ENCODE data around the gene AANAT. TPM values are rescaled to one million over a fixed set of nuclear protein-coding genes. Genes with fewer than 3 reads are reported as not detected.

The AANAT gene
- total RNA-seq, 2 experiments from 2014 or later, result not detected

DNA sequence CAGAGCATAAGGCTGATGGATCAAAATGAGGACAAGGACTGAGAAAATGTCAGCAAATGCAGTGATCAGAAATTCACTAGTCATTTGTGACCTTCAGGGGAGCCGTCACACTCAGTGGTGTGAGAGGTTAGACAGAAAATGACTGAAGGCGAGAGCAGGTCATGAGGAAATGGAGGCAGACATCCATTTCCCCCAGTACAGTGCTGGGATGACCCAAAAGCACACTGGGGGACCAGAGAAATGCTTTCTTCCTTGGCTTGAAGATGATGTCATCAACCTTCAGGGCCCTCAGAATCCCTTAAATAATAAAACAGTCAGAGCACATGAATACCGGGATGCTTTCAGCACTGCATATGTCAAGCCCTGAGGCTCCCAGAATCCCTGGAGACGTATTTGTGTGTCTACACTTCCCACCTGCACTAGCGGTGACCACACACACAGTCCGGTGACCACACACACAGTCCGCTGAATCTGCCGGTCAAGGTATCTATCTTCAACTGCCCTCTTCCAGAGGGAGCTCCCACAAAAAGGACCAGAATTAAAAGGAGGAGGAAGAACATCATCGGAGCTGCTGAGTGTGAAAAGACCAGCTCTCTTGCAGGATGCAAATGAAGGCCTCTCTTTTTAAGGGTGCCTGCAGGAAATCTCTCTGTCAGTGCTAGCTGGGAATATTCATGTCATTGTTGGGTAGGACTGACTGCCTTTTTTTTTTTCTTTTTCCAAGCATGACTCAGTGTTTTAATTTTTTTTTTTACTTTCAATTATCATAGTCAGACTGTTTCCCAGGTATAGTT, 22.7 kb upstream of the AANAT start:
- ChIA-PET CTCF (interaction anchor here (0.6 to 2.5 kb wide), 7 partner anchors 10 to 1159 kb away, joined by 3 to 9 read pairs (median 3); partner anchors contain the start of genes CDK3 and SPHK1), POLR2A (interaction anchor here (0.6 to 0.7 kb wide), 3 partner anchors 10 to 567 kb away, joined by 3 to 6 read pairs (median 3); no protein-coding TSS in a partner anchor)
- intact Hi-C loops (cut with micrococcal nuclease), result loop anchor here (5.0 kb wide), 1 partner anchor 37 kb away; no protein-coding TSS in a partner anchor
- Mint-ChIP-seq H3K27ac (peak overlapping the region; percentile 2), H3K4me3 (no peak overlapping the region), H3K36me3 (no peaks in the 10 kb centered on the region), H3K4me1 (ENCODE audit: low read depth) (peaks cover 73% of the 10 kb centered on the region), H3K27me3 (no peaks in the 10 kb centered on the region), H3K9me3 (no peaks in the 10 kb centered on the region)
- no peak for DNase-seq

DNA sequence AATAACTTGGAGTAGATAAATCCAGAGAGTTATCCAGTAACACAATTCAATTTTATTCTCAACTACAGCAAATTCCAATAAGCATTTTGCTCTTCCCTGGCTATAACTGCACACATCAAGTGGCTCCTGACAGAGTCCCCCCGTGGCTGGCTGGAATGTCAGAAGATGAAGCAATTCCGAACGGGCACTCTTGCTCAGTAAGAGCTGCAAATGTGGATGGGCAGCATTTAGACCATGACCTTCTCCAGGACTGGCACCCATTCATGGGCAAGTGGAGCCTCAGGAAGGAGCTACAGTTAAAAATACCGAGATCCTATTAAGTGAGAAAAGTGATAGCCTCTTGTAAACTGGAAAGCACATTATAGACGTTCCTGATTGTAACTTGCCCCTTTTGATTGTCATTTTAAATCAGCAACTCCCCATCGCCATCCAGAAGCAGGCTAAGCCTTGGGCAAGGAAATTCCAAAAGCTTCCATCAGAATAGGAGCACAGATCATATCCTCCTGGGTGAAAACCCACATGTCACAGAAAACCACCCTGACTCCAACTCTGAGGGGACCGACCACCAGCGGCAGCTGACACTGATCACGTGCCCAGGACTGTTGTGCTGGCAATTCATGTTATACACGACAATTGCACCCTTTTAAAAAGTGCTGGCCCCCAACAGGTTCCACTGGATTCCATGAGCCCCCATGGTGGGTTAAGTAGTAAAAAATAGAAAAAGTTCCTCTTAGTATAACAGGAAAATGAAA, 21.5 kb upstream of the AANAT start:
- H3K27ac Mint-ChIP-seq, result no peak overlapping the region
- H3K36me3 Mint-ChIP-seq, result no peaks in the 10 kb centered on the region
- H3K4me3 Mint-ChIP-seq, result no peak overlapping the region
- H3K4me1 Mint-ChIP-seq (ENCODE audit: low read depth), result peaks cover 80% of the 10 kb centered on the region
- POLR2A ChIA-PET, result interaction anchor here (0.7 kb wide), 1 partner anchor 12 kb away, joined by 3 read pairs; no protein-coding TSS in a partner anchor
- DNase-seq, result no peak
- intact Hi-C loops (cut with micrococcal nuclease), result loop anchor here (5.0 kb wide), 1 partner anchor 39 kb away; no protein-coding TSS in a partner anchor
- H3K9me3 Mint-ChIP-seq, result no peaks in the 10 kb centered on the region
- CTCF ChIA-PET, result interaction anchor here (0.7 to 1.2 kb wide), 5 partner anchors 11 to 1157 kb away, joined by 3 read pairs; partner anchors contain the start of gene CDK3
- H3K27me3 Mint-ChIP-seq, result no peaks in the 10 kb centered on the region

DNA sequence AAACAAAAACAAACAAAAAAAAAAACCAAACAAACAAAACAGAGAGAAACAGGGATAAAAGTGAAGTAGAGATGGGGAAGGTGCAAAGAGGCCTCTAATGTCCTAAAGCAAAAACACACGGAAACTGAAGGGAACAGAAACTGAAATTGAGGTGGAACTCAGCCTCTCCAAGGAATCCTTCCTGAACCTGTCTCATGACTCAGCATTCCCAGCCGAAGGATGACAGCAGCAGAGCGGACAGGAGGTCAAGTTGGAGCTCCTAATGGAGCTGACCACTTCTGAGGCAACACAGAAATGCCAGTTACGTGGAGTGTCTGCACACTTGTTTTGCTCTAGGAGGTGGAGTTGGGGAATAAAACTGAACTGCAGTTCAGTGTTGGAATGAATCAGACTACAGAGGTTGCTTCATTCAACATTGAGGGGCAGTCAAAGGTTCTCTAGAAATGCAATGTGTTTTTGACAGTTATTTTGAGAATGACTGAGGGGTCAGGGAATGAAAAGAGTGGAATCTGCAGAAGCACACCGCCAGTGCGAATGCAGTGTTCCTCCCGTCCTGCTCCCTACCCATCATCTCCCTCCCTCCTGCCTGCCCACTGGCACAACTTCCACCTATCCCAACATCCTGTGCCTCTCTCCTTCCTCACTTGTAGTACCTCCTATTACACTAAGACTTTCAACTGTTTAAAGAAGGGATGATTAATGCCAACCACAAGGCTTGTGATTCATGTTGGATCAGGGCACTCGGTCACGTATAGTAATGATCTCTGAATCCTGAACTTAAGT, 20.8 kb upstream of the AANAT start:
- CTCF ChIA-PET, result interaction anchor here (1.0 kb wide), 1 partner anchor 11 kb away, joined by 3 read pairs; no protein-coding TSS in a partner anchor
- intact Hi-C loops (cut with micrococcal nuclease), result loop anchor here (5.0 kb wide), 1 partner anchor 39 kb away; no protein-coding TSS in a partner anchor
- Mint-ChIP-seq H3K27ac (peak overlapping the region; percentile 43), H3K9me3 (no peaks in the 10 kb centered on the region), H3K4me1 (ENCODE audit: low read depth) (peaks cover 82% of the 10 kb centered on the region), H3K27me3 (no peaks in the 10 kb centered on the region), H3K36me3 (no peaks in the 10 kb centered on the region), H3K4me3 (no peak overlapping the region)
- POLR2A ChIA-PET, result no interaction called here
- DNase-seq, result peak; percentile 24

DNA sequence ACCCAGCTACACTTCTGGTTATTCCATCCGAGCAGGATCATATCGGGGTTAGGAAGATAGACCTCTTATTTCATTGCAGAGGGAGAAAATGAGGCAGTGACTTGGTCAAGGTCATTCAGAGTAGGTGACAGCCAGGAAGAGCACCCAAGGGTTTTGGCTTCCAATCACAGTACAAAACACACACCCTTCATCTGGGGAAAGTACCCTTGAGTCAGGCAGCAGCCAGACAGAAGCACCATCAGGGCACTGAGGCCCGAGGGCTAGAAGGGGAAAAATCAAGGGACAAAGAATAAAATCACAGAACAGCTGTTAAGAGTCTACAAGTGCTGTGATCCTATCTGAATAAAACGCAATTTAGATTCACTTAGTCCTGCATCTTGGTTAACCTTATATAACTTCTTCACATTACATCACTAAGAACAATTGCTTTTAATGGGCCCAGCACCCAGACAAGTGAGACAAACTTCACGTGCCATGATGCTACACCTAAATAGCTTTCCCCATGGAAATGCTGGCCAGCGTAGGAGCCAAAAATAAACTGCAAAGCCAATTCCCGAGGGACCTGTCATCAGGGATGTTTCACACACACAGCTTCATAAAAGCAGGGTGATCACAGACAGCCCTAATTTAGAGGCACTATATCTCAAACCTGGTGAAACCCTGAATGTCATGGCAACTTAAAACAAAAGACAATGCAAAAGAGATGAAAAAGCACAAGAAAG, 19.3 kb upstream of the AANAT start:
- intact Hi-C loops (cut with micrococcal nuclease), result loop anchor here (5.0 kb wide), 1 partner anchor 41 kb away; no protein-coding TSS in a partner anchor
- H3K9me3 Mint-ChIP-seq, result no peaks in the 10 kb centered on the region
- CTCF ChIA-PET, result interaction anchor here (0.6 to 5.1 kb wide), 2 partner anchors 50 to 63 kb away, joined by 3 to 16 read pairs; no protein-coding TSS in a partner anchor
- peak; percentile 47 for DNase-seq
- H3K27ac Mint-ChIP-seq, result no peak overlapping the region
- H3K4me3 Mint-ChIP-seq, result no peak overlapping the region
- no peaks in the 10 kb centered on the region for H3K27me3 Mint-ChIP-seq
- H3K4me1 Mint-ChIP-seq (ENCODE audit: low read depth), result peaks cover 74% of the 10 kb centered on the region
- POLR2A ChIA-PET, result no interaction called here
- H3K36me3 Mint-ChIP-seq, result no peaks in the 10 kb centered on the region

DNA sequence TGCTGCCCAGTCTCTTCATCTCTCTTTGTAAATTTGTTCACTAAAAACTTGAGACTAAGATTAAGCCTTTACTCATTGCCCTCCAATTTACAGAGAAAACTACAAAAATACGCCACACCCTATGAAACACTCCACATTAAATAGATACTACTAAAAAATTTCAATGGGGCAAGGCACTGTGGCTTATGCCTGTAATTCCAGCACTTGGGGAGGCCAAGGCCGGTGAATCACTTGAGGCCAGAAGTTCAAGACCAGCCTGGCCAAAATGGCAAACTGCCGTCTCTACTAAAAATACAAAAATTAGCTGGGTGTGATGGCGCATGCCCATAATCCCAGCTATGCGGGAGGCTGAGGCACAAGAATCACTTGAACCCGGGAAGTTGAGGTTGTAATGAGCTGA, 18.3 kb upstream of the AANAT start:
- H3K4me3 Mint-ChIP-seq, result no peak overlapping the region
- H3K27me3 Mint-ChIP-seq, result no peaks in the 10 kb centered on the region
- DNase-seq, result no peak
- POLR2A ChIA-PET, result no interaction called here
- H3K4me1 Mint-ChIP-seq (ENCODE audit: low read depth), result peaks cover 69% of the 10 kb centered on the region
- CTCF ChIA-PET, result interaction anchor here (0.8 to 5.1 kb wide), 4 partner anchors 51 to 304 kb away, joined by 3 to 16 read pairs (median 3); no protein-coding TSS in a partner anchor
- intact Hi-C loops (cut with micrococcal nuclease), result loop anchor here (5.0 kb wide), 1 partner anchor 42 kb away; no protein-coding TSS in a partner anchor
- no peaks in the 10 kb centered on the region for H3K36me3 Mint-ChIP-seq
- H3K27ac Mint-ChIP-seq, result no peak overlapping the region
- no peaks in the 10 kb centered on the region for H3K9me3 Mint-ChIP-seq

DNA sequence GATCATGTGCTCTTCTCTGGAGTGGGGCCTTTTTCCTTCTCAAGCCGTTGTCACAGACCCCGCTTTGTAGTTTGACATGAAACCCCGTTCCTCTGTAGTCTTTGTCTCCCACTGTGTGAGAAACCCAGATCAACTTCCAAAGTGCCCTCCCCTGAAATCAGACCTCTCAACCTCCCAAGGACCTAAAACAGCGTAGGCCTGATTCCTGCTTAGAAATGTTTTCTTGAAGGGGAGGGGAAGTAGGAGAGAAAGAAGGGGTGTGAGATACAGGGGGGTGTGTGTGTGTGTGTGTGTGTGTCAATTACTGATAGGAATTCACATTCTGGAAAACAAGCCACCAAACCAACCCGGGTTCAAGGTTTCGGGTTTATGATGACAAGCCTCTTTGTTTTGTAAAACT, 15.9 kb upstream of the AANAT start:
- POLR2A ChIA-PET, result no interaction called here
- intact Hi-C loops (cut with micrococcal nuclease), result loop anchor here (5.0 kb wide), 2 partner anchors 51 to 66 kb away; partner anchors contain the start of gene RHBDF2
- H3K9me3 Mint-ChIP-seq, result no peaks in the 10 kb centered on the region
- peak overlapping the region; percentile 83 for H3K4me3 Mint-ChIP-seq
- DNase-seq, result no peak
- H3K4me1 Mint-ChIP-seq (ENCODE audit: low read depth), result peaks cover 46% of the 10 kb centered on the region
- H3K27me3 Mint-ChIP-seq, result no peaks in the 10 kb centered on the region
- H3K36me3 Mint-ChIP-seq, result no peaks in the 10 kb centered on the region
- CTCF ChIA-PET, result interaction anchor here (2.2 to 5.1 kb wide), 3 partner anchors 16 to 67 kb away, joined by 8 to 16 read pairs (median 12); partner anchors contain the start of genes AANAT and SPHK1
- no peak overlapping the region for H3K27ac Mint-ChIP-seq

DNA sequence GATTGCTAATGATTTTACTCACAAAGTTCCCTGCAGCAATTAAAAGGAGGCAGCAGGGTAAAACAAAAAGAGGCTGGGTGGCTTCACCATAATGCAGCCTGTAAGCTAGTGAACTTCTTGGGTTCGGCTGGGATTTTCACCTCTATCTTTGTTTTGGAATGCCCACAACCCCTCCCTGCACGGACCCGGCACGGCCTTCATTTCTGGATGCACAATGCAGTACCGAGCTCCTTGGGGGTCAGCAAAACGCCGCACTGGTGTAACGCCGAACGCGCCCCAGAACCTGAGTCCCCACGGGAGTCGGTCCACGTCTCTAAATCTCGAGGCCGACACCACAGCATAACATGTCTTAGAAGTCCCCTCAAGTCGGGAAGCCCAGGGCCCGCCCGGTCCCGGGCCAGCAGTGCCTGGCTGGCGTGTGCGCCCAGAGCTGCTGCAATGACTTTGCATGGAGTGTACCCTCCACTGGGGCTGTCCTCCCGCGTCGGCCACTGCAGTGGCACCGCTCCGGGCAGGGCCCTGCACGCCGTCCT, 15.2 kb upstream of the AANAT start:
- H3K36me3 Mint-ChIP-seq, result no peaks in the 10 kb centered on the region
- peak; percentile 39 for DNase-seq
- H3K27me3 Mint-ChIP-seq, result no peaks in the 10 kb centered on the region
- peaks cover 39% of the 10 kb centered on the region for H3K4me1 Mint-ChIP-seq (ENCODE audit: low read depth)
- CTCF ChIA-PET, result interaction anchor here (1.1 to 5.1 kb wide), 6 partner anchors 10 to 67 kb away, joined by 3 to 16 read pairs (median 6); partner anchors contain the start of genes AANAT and SPHK1
- H3K27ac Mint-ChIP-seq, result no peak overlapping the region
- POLR2A ChIA-PET, result no interaction called here
- peak overlapping the region; percentile 83 for H3K4me3 Mint-ChIP-seq
- intact Hi-C loops (cut with micrococcal nuclease), result loop anchor here (5.0 kb wide), 2 partner anchors 50 to 65 kb away; partner anchors contain the start of gene RHBDF2
- H3K9me3 Mint-ChIP-seq, result no peaks in the 10 kb centered on the region

DNA sequence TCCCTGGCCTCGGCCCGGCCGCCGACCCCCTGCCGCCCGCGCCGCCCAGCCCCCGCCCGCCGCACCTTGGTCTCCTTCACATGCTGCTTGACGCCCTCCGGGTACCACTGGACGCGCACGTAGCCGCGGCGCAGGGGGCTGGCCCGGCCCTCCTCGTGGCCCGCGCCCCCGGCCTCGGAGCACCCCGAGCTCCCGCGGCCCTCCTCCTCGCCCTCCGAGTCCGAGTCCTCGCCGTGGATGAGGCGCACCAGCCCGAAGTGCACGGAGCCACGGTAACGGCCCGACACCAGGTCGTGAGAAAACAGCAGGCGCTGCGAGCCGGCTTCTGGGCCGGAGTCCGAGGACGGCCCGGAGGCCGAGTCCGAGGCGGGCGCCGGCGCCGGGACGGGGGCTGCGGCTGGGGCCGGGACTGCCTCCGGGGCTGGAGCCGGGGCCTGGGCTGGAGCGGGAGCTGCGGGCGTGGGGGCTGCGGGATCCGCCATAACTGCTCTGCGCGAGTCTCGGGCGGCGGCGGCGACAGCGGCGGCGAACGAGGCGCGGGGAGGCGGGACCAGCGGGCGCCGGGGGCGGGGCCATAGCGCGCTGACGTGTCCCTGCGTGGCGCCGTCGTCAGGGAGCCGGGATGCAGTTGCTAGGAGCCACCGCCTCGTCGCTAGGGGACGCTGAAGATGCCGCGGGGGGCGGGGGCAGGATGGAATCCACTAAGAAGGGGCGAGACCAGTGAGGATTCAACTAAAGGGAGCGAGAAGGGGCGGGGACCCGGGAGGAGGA, 14.6 kb upstream of the AANAT start, which contains the start of gene UBE2O:
Gene UBE2O (minus strand): TSS at position 493 of the 771 bp plus-strand sequence. CDS start 11 bp downstream, at position 482.
- ChIA-PET CTCF (interaction anchor here (0.6 to 5.1 kb wide), 14 partner anchors 9 to 229 kb away, joined by 3 to 16 read pairs (median 5); partner anchors contain the start of genes AANAT, RHBDF2 and SPHK1), POLR2A (no interaction called here)
- peak; percentile 94 for DNase-seq
- Mint-ChIP-seq H3K4me1 (ENCODE audit: low read depth) (peaks cover 33% of the 10 kb centered on the region), H3K27ac (no peak within 1 kb of the TSS), H3K27me3 (no peaks in the 10 kb centered on the region), H3K36me3 (no peaks in the 10 kb centered on the region), H3K4me3 (peak within 1 kb of the TSS; percentile 83), H3K9me3 (no peaks in the 10 kb centered on the region)
- intact Hi-C loops (cut with micrococcal nuclease), result loop anchor here (5.0 kb wide), 2 partner anchors 49 to 64 kb away; partner anchors contain the start of gene RHBDF2

DNA sequence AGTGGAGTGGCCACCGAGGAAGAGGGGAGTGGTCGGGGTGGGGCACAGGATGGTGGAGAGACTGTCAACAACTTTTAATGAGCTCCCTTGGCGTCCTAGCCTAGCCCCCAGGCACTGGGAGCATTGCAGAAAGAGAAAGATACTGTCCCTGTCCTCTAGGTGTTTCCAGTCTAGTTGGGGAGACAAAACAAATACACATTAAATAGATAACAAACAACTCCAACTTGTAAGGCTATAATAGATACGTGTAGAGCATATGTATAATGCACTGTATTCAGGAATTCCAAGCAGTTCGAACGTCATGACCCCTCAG, 14.0 kb upstream of the AANAT start:
- no peak for DNase-seq
- POLR2A ChIA-PET, result no interaction called here
- intact Hi-C loops (cut with micrococcal nuclease), result loop anchor here (5.0 kb wide), 2 partner anchors 49 to 64 kb away; partner anchors contain the start of gene RHBDF2
- peak overlapping the region; percentile 83 for H3K4me3 Mint-ChIP-seq
- no peaks in the 10 kb centered on the region for H3K27me3 Mint-ChIP-seq
- peaks cover 27% of the 10 kb centered on the region for H3K4me1 Mint-ChIP-seq (ENCODE audit: low read depth)
- CTCF ChIA-PET, result interaction anchor here (0.6 to 5.1 kb wide), 14 partner anchors 9 to 228 kb away, joined by 3 to 16 read pairs (median 5); partner anchors contain the start of genes AANAT, RHBDF2 and SPHK1
- no peaks in the 10 kb centered on the region for H3K9me3 Mint-ChIP-seq
- no peak overlapping the region for H3K27ac Mint-ChIP-seq
- no peaks in the 10 kb centered on the region for H3K36me3 Mint-ChIP-seq

Data from activated CD4-positive, alpha-beta memory T cell treated with anti-CD3 and anti-CD28 coated beads for 36 hours (primary cell).